ENCODE data around the gene UNC45A. TPM values are rescaled to one million over a fixed set of nuclear protein-coding genes. Genes with fewer than 3 reads are reported as not detected.
A peak's percentile ranks its signal among the peaks of the same experiment; 100 is the strongest.

UNC45A gene
- total RNA-seq, 1 donor from 2014 or later: 70.9 TPM

- no peak for DNase-seq (ENCODE audit: low spot score)
- Mint-ChIP-seq H3K9me3 (ENCODE audit: low read depth) (no peaks in the 10 kb centered on the region), H3K27me3 (ENCODE audit: low read depth) (no peaks in the 10 kb centered on the region), H3K36me3 (ENCODE audit: low read depth) (peaks cover 23% of the 10 kb centered on the region), H3K4me1 (ENCODE audit: low read depth) (peaks cover 4% of the 10 kb centered on the region), H3K4me3 (ENCODE audit: unreplicated experiment) (no peak overlapping the region), H3K27ac (ENCODE audit: unreplicated experiment) (no peak overlapping the region)
- TF ChIP-seq, protein P1, sequence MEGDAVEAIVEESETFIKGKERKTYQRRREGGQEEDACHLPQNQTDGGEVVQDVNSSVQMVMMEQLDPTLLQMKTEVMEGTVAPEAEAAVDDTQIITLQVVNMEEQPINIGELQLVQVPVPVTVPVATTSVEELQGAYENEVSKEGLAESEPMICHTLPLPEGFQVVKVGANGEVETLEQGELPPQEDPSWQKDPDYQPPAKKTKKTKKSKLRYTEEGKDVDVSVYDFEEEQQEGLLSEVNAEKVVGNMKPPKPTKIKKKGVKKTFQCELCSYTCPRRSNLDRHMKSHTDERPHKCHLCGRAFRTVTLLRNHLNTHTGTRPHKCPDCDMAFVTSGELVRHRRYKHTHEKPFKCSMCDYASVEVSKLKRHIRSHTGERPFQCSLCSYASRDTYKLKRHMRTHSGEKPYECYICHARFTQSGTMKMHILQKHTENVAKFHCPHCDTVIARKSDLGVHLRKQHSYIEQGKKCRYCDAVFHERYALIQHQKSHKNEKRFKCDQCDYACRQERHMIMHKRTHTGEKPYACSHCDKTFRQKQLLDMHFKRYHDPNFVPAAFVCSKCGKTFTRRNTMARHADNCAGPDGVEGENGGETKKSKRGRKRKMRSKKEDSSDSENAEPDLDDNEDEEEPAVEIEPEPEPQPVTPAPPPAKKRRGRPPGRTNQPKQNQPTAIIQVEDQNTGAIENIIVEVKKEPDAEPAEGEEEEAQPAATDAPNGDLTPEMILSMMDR (IDR thresholded peaks at IDR 0.05): no peak
These were observed 15.6 kb downstream of the UNC45A start for GRCh38 chr15:90950676-90951075.

DNA sequence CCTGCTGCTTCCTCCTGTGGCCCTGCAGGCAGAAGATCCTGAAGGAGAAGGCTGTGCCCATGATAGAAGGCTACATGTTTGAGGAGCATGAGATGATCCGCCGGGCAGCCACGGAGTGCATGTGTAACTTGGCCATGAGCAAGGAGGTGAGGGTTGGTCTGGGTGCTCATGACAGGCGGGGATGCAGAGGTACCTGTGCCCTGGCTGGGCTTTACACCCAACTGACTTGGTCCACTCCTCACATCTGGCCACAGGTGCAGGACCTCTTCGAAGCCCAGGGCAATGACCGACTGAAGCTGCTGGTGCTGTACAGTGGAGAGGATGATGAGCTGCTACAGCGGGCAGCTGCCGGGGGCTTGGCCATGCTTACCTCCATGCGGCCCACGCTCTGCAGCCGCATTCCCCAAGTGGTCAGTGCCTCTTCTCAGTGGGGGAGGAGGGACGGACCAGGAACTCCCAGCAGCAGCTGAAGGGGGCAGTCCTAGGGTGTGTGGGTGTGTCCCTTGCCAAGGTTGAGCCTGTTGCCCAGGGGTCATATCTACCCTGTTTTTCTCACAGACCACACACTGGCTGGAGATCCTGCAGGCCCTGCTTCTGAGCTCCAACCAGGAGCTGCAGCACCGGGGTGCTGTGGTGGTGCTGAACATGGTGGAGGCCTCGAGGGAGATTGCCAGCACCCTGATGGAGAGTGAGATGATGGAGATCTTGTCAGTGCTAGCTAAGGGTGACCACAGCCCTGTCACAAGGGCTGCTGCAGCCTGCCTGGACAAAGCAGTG lies 18.0 kb downstream of the UNC45A start:
- peak; percentile 78 for DNase-seq (ENCODE audit: low spot score)
- no peaks in the 10 kb centered on the region for H3K9me3 Mint-ChIP-seq (ENCODE audit: low read depth)
- no peak overlapping the region for H3K4me3 Mint-ChIP-seq (ENCODE audit: unreplicated experiment)
- H3K4me1 Mint-ChIP-seq (ENCODE audit: low read depth): peaks cover 19% of the 10 kb centered on the region
- peaks cover 17% of the 10 kb centered on the region for H3K36me3 Mint-ChIP-seq (ENCODE audit: low read depth)
- TF ChIP-seq, protein P1 (IDR thresholded peaks at IDR 0.05): no peak
- no peaks in the 10 kb centered on the region for H3K27me3 Mint-ChIP-seq (ENCODE audit: low read depth)
- peak overlapping the region; percentile 59 for H3K27ac Mint-ChIP-seq (ENCODE audit: unreplicated experiment)

DNA sequence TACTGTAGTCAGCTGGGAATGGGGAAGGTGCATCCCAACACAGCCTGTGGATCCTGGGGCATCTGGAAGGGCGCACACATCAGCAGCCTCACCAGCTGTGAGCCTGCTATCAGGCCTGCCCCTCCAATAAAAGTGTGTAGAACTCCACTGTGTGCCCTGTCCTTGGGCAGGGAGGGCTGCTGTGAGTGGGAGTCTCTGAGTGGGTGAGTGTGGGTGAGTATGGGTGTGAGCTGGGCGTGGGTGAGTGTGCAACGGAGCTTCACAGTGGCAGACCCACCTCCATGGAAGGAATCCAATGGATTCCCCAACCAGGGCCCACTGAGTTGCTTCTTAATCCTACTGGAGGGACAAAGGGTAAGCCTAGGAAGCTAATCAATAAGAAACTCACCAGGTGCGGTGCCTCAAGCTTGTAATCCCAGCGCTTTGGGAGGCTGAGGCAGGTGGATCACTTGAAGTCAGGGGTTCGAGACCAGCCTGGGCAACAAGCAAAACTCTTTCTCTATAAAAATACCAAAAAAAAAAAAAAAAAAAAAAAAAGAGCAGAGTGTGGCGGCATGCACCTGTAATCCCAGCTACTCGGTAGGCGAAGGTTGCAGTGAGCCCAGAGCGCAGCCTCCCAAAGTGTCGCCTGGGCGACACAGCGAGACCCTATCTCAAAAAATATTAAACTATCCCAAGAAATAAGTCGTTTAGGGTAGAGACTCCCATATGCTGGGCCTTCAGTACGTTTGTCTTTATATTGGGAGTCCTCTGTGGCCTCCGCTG lies 19.0 kb downstream of the UNC45A start:
- DNase-seq (ENCODE audit: low spot score): no peak
- TF ChIP-seq, protein P1 (IDR thresholded peaks at IDR 0.05): no peak
- H3K27ac Mint-ChIP-seq (ENCODE audit: unreplicated experiment): peak overlapping the region; percentile 92
- no peaks in the 10 kb centered on the region for H3K27me3 Mint-ChIP-seq (ENCODE audit: low read depth)
- peaks cover 11% of the 10 kb centered on the region for H3K36me3 Mint-ChIP-seq (ENCODE audit: low read depth)
- H3K9me3 Mint-ChIP-seq (ENCODE audit: low read depth): no peaks in the 10 kb centered on the region
- H3K4me1 Mint-ChIP-seq (ENCODE audit: low read depth): peaks cover 22% of the 10 kb centered on the region
- H3K4me3 Mint-ChIP-seq (ENCODE audit: unreplicated experiment): peak overlapping the region; percentile 80

GRCh38 chr15:90954712-90955623 lies 19.9 kb downstream of the UNC45A start, which contains the start of gene RCCD1:
TSS of gene RCCD1 (plus strand) at chr15:90954884. CDS start at chr15:90956735, 1,851 bp downstream.
- TF ChIP-seq, protein P1 (IDR thresholded peaks at IDR 0.05): no peak
- Mint-ChIP-seq H3K27ac (ENCODE audit: unreplicated experiment) (peak within 1 kb of the TSS; percentile 92), H3K27me3 (ENCODE audit: low read depth) (no peaks in the 10 kb centered on the region), H3K4me3 (ENCODE audit: unreplicated experiment) (peak within 1 kb of the TSS; percentile 80), H3K36me3 (ENCODE audit: low read depth) (peaks cover 10% of the 10 kb centered on the region), H3K4me1 (ENCODE audit: low read depth) (peaks cover 29% of the 10 kb centered on the region), H3K9me3 (ENCODE audit: low read depth) (no peaks in the 10 kb centered on the region)
- peak; percentile 98 for DNase-seq (ENCODE audit: low spot score)
